Hippocampal formation (tissue), 2 donors: ENCODE measurements around the gene SYCE3.
"Not testable (repeated sequence)": the region's sequence is repeated elsewhere in the genome, so short reads cannot be mapped to it uniquely, and the experiment has no call there.

Experiments used
- DNase-seq, 2 donors: peaks; one replicate each; lab custom pipeline; 2025; lab: John Stamatoyannopoulos, UW

The SYCE3 gene

DNA sequence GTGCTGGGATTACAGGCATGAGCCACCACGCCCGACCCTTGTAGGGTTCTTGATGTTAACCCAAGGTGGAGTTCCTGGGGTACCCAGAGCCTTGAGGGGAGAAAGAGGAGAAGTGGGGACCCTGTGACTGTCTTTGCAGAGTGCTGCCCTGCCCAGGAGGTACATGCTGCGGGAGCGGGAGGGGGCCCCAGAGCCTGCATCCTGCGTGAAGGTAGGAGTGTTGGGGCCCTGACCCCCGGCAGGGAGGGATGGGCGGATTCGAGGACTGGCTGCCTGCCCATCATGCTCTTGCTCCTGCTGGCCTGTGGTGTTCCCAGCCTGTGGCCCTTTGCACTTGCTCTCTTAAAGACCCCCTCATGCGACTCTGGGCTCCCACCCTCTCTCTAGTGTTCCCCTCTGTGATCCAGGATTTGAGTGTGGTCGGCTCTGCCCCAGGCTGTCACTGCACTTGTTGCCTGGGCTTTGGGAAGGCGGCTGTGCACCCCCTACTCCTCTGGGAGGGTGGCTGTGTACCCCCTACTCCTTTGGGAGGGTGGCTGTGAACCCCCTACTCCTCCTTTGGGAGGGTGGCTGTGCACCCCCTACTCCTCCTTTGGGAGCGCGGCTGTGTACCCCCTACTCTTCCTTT, 41.8 kb downstream of the SYCE3 start:
- DNase-seq, result no peak

DNA sequence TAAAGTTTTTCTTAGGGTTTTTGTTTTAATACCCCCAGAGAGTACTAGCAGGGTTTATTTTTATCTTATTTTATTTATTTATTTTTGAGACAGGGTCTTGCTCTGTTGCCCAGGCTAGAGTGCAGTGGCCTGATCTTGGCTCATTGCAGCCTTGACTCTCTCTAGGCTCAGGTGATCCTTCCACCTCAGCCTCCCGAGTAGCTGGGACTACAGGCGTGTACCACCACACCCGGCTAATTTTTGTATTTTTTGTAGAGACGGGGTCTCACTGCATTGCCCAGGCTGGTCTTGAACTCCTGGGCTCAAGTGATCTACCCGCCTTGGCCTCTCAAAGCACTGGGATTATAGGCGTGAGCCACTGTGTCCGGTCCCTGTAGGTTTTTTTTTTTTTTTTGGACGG, 42.5 kb downstream of the SYCE3 start:
- not testable (repeated sequence) for DNase-seq

DNA sequence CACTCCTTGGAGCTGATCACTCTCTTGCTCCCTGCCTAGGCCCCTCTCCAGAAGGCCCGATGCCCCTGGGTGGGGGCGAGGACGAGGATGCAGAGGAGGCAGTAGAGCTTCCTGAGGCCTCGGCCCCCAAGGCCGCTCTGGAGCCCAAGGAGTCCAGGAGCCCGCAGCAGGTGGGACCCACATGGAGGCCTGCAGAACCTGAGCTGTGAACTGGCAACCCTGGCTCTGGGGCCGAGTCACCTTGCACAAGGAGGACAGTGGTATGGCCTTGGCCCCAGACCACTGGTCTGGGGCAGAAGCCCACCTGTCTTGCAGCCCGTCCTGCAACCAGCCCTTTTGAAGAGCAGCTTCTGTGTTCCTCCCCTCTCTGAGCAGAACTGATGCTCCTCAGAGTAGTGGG, 43.6 kb downstream of the SYCE3 start:
- DNase-seq, result no peak

DNA sequence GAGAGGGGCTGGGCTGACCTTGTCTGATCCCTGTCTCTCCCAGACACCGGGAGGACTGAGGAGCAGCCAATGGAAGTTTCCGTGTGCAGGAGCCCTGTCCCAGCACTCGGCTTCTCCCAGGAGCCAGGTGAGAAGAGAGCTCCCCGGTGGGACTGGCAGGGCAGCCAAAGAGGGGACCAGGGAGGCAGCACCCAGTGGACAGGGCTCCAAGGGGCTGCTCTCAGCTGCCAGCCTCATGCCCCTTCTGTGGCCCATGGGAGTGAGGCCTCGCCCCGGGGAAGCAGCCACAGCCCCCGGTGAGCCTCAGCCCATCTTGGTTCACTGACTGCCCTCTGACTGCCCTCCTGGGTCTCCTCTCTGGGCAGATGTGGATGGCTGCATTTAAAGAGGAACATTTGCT, 44.1 kb downstream of the SYCE3 start:
- DNase-seq, result no peak

DNA sequence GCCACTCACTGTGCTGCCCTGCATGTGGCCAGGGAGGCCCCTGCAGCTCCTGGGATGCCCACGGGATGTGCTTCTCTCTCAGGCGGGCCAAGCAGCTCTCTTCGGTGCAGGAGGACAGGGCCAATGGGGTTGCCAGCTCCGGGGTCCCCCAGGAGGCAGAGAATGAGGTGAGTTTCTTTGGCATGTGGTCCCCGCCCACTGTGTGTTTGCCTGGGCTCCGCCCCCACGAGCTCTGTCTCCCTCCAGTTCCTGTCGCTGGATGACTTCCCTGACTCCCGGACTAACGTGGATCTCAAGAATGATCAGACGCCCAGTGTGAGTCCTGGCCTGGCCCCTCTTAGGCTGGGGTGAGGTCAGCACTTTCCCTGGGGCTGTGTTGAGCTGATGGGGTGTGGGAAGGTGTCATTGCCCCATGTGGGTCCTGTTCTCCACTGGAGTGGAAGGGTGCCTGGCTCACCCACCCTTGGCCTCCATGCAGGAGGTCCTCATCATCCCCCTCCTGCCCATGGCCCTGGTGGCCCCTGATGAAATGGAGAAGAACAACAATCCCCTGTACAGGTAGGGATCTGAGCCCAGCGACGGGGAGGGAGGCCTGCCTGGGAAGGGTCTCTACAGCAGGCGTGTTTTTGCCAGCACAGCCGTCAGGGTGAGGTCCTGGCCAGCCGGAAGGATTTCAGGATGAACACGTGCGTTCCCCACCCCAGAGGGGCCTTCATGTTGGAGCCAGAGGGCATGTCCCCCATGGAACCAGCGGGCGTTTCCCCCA, 45.0 kb downstream of the SYCE3 start:
- DNase-seq, result no peak

DNA sequence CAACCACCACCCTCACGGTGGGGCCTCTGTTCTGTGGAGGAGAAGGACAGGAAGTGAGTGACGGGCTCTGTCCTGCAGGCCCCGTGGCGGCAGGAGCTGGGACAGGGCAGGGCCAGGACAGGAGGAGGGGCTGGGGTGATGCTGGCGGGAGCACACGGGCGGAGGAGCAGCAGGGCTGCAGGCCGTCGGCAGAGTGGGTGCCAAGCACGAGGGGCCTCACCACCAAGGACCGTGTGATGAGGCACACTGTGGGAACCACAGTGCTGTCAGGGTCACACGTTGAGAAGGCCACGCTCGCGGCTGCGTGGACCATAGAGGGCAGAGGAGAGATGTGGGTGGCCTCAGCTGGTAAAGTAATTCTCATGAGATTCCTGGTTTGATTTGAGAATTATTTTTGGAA, 45.8 kb downstream of the SYCE3 start:
- DNase-seq, result no peak

DNA sequence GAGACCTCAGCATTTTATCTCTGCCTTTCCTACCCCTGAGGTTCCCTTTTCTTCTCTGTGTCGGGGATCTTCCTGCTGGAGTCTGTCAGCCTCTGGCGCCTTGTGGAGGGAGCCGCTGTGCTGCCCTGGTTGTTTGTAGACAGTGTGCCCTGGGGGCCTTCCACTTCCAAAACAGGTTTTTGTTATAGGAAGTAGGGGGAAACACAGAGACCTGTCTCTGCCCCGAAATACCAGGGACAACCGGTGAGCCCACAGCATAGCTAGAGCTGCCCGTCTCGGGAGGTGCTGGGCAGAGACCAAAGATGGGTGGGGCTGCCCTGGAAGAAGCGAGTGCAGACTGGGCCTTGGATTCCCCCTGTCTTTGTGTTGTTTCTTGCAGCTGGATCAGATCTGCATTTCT, 46.7 kb downstream of the SYCE3 start:
- DNase-seq, result no peak

DNA sequence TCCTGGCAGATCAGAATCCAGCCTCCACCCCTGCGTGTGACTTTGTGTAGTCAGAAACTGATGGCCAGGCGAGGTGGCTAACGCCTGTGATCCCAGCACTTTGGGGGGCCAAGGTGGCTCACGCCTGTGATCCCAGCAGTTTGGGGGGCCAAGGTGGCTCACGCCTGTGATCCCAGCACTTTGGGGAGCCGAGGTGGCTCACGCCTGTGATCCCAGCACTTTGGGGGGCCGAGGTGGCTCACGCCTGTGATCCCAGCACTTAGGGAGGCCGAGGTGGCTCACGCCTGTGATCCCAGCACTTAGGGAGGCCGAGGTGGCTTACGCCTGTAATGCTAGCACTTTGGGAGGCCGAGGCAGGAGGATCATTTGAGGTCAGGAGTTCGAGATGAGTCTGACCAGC, 49.5 kb downstream of the SYCE3 start:
- no peak for DNase-seq

DNA sequence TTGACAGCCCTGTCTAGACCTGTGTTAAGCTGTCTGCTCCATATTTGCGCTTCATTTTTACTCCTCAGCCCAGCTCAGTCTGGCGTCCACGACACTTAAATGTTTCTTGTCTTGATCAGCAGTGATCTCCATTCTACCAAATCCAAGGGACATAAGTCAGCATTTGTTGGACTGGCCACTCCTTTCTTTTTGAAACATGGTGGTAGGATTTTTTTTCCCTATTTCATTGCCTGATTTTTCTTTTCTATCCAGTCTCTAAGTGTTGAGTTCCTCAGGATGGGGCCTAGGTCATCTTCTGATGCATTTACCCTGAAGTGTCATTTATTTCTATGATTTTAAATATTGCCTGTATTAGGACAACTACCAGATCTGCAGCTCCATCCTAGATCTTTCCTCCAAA, 53.8 kb downstream of the SYCE3 start:
- no peak for DNase-seq

DNA sequence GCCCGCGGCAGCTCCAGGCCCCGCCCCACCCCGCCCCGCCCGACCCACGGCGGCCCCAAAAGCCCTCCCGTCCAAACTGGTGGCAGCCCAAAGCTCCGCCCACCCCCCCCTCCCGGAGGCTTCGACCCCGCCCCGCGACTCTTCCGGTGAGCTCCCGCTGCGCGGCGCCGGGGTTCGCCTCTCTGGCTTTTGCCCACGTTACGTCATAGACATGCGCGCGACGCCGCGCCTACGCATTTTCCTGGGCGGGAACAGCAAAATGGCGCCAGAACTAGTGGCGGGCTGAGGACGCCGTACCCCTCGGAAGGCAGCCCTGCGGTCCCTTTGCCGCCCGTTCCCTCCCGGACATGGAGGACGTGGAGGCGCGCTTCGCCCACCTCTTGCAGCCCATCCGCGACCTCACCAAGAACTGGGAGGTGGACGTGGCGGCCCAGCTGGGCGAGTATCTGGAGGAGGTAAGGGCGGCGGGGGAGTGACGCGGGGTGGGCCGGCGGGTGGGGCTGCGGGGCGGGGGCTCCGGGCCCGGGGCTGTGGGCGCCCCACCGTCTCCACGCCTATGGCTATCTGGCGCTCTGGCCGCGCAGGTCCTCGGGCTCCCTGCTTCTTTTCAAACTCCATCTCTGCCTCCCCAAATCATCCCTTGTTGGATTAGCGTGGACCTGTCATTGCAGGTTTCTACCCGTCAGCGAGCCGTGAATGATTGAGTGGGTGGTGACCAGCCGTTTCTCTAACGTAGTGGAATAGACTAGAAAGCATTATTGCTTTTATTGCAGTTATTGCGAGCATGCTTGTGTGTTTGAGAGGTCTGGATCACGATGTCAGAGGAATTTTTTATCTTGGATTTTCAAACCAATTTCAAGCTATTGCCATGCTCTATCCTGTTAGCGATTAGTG, 54.5 kb downstream of the SYCE3 start, which contains the start of gene NCAPH2:
NCAPH2 (plus strand) TSS at position 234 of the 894 bp plus-strand sequence; CDS start at position 348, 114 bp downstream.
- DNase-seq, result peak; percentile 97 to 100

DNA sequence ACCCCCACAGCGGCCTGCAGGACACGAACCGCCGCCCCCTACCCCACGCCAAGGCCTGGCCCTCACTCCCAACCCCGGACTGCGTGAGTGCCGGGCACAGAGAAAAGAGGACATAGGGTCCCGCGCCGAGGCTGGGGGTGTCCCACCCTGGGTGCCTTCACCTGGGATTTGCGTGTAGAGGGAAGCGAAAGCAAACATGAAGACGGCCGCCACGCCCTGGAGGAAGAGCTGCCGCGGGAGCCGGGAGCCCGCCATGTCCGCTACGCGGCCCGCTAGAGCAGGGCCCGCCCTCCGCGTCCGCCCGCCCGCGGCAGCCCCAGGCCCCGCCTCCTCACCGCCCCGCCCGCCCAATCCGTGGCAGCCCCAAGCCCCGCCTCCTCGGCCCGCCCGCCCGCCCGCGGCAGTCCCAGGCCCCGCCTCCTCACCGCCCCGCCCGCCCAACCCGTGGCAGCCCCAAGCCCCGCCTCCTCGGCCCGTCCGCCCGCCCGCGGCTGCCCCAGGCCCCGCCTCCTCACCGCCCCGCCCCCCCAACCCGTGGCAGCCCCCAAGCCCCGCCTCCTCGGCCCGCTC, 55.2 kb downstream of the SYCE3 start, which contains the start of gene LMF2:
LMF2 (minus strand) TSS at position 282 of the 570 bp plus-strand sequence; CDS start at position 255, 27 bp downstream.
- peak; percentile 97 to 100 for DNase-seq

DNA sequence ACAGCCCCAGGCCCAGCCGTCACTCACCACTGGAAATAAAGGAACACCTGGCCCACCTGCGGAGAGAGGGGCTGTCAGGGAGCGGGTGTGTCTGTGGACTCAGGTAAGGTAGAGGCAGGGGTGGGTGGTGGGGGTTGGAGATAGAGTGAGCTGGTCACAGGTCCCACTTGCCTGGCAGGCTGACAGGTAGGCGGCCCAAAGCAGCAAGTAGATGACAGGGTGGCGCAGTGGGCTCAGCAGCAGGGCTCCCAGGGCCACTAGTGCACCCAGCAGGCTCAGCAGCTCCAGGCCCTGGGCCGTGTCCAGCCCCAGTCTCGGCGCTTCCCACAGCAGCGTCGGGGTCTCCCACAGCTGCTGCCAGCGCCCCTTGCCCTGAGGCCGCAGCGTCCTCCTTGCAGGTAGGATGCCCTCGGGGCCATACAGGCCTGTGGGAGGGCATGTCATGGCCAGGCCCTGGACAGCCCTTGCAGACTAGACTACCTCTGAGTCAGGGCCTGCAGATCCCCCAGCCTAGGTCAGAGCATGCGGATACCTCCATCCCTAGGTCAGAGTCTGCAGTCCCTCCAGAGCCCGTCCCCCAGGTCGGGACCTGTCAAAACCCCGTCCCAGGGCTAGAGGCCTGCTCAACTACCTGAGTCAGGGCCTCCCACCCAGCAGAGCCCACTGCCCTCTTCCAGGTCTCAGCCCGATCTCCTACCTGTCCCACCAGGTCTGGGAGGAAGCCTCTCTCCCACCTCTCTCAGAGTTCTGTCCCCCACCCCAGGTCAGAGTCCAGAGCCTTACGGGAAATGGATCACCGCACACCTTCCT, 55.9 kb downstream of the SYCE3 start:
- no peak for DNase-seq

DNA sequence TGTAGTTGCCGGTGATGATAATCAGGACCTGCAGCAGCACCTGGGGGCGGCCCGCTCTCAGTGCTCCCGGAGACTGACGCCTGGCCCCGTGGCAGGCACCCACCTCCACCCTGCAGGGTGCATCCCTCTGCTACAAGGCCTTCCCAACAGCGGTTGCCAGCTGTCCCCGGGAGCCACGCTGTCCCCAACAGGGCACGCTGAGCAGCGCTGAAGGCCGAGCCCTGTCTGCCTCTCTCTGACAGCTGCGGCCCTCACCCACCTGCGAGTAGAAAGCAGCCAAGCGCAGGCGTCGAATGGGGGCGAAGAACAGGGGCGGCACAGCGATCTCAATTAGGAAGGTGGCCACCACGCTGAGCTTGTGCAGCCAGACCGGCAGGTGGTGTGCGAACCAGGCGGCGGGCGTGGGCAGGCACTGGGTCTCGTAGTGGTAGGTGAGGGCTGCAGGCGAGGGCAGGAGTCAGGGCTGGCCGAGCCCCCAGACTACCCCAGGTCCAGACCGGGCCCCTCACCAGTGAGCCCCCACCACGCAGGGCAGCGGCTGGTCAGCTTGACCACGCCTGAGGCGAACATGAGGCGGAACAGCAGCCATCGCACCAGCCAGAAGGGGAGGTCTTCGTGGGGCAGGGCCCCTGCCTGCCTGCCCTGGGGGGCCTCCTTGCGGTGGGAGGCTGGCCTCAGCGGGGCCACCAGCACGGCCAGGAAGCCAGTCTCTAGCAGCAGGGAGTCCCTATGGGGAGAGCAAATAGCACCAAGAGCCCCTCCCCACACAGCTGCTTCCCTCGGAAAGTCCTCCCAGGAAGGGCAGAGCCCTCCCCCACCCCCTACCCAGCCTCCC, 56.7 kb downstream of the SYCE3 start:
- DNase-seq, result no peak

DNA sequence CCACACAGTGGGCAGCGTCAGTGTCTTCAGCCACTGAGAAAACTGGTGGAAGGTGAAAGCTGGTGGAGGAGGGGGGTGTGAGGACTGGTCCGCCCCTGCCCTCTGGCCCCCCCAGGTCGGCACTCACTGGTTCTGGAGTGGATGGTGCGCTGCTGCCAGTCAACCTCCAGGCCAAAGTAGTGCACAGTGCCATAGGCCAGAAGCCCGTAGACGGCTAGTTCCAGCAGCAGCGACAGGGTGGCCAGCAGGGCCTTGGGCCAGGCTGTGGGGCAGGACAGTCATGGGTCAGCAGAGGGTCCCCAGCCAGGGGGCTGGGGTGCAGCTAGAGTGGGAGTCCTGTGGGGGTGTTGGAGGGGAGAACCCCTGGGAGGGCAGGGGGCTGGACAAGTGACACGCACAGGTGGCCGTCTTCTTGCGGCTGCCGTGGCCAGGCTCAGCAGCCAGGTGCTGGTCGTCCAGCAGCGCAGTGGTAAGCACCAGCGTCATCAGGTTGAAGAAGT, 57.4 kb downstream of the SYCE3 start:
- DNase-seq, result no peak

DNA sequence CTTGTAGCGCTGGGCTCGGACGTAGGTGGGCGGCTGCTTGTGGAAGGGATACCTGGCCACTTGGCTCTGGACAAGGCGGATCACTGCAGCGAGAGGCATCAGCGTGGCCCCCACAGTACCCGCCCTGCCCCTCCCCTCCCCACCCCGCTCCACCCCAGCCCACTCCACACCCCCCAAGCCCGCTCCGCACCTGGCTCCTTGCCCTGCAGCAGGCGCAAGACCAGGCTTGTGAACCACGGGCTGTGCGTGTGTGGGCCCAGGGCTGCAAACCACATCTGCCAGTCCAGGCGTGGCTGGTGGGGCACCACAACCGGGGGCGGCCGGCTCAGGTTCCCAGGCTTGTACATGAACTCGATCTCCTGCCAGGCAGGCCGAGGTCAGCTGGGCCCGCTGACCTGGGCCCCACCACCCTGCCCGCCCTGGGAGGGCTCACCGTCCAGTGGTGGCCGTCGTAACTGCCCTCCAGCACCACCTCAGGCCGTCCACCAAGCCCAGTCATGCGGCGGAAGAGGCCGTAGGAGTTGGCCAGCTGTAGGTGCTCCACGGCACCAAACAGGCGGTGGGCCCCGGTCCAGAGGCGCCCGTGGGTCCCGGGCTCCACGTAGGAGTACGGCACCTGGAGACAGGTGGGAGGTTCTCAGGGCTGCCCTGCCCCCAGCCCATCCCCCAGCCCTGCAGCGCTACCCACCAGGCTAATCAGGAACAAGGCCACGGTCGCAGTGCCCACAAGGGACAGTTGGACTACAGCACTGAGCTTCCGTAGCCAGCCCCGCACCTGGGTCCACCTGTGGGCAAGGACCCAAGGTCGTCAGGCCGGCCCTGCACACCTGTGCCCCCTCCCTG, 58.1 kb downstream of the SYCE3 start:
- DNase-seq, result no peak

DNA sequence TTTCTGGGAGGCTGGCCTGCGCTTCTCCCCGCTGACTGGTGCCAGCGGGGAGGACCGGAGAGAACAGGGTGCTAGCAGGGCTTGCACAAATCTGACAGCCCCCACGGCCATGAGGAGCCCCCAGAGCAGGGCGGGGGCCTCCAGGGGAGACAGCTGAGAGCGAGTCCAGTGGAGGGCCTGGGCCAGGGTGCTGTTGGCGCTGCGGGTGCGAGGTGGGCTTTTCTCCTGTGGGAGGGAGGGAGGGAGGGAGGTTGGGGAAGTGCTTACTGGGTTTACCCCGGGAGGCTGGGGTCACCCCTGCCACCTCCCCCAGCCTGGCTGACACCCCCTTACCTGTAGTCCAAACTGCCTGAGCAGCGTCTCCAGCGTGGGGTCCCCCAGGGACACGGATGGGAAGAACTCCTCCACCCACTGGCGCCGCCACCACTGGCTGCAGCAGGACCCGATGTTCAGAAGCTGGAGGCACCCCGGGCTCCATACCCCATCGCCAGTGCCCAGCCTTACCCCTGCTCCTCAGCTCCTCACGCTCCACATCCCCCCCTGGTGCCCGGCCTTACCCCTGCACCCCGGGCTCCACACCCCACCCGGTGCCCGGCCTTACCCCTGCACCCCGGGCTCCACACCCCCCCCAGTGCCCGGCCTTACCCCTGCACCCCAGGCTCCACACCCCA, 59.1 kb downstream of the SYCE3 start:
- DNase-seq, result no peak

DNA sequence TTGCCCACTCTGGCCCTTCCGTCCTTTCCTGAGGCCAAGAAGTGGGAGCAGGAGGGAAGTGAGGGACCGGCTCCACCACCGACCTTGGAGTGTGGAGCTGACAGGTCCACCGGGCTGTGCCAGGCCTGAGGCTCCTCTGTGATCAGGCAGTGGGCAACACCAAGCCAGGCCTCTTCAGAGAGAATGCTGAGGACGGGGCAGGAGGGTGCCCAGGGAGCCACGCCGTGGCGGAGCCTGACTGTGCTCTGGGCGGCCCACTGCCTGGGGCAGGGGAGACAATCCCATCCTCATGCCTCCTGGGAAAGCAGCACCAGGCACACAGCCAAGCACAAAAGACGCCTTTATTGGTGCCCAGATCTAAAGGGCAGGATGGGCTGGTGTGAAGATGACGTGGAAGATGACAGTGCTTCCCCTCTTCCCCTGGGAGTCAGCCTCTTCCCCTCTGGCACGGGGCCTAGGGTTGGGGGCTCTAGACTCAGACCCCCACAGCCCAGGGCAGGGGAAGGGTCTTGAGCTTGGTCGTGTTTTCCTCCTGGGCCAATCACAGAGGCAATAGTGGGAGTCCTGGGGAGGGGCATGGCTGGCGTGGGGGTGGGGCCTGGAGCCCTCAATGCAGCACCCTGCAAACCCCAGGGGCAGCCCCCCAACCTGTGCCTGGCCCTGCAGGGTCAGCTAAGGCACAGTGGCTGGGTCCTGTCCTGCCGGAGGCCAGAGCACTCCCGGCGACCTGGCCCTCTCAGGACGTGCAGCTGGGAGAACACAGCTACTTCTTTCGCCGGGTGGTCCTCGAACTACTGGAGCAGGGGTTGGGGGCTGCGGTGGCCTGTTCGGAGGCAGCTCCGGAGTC, 59.9 kb downstream of the SYCE3 start:
- no peak for DNase-seq

DNA sequence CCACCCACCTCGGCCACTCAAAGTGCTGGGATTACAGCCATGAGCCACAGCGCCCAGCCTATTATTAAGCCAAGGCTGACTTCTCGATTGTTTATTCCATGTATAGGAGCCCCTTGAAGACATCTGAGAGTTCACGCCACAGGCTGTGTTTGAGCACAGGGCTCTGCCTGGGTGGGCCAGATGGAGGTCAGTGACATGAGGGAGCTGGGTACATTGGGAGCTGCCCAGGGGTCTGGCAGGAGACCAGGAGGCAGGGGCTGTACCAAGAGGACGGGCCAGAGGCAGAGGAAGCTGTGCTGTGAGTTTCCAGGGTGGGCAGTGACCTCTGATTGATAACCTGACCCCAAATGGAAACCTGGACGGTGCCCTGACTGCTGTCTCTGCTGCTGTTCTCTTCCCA, 60.6 kb downstream of the SYCE3 start:
- no peak for DNase-seq
